Activated CD4-positive, CD25-positive, alpha-beta regulatory T cell (primary cell): ENCODE measurements around the gene CYP2F1.
A peak's percentile ranks its signal among the peaks of the same experiment; 100 is the strongest.
"Not testable (repeated sequence)": the region's sequence is repeated elsewhere in the genome, so short reads cannot be mapped to it uniquely, and the experiment has no call there.

Experiments
- DNase-seq, 4 experiments: peaks; one replicate each; lab custom pipeline; 2025; lab: John Stamatoyannopoulos, UW

CYP2F1 gene

GRCh38 chr19:41114132-41114531 lies at the start of gene CYP2F1:
Gene CYP2F1, plus strand, starts transcription at chr19:41114432. Its CDS starts 1,757 bp downstream, at chr19:41116189.
- no peak for DNase-seq

- DNase-seq: no peak
Observed at GRCh38 chr19:41064974-41065569, 49.2 kb upstream of the CYP2F1 start.

- DNase-seq: no peak
Observed at GRCh38 chr19:41076286-41076685, 37.9 kb upstream of the CYP2F1 start.

GRCh38 chr19:41083516-41083915 lies 30.7 kb upstream of the CYP2F1 start:
- no peak for DNase-seq

- DNase-seq: no peak
Observed at GRCh38 chr19:41085748-41086415, 28.4 kb upstream of the CYP2F1 start.

GRCh38 chr19:41088151-41088550 lies 26.1 kb upstream of the CYP2F1 start, which contains the start of gene CYP2A13:
Gene CYP2A13, plus strand, starts transcription at chr19:41088451. Its CDS starts 21 bp downstream, at chr19:41088472.
- no peak for DNase-seq

- DNase-seq: no peak
Observed at GRCh38 chr19:41089959-41090358, 24.3 kb upstream of the CYP2F1 start.

GRCh38 chr19:41095703-41096102 lies 18.5 kb upstream of the CYP2F1 start:
- DNase-seq: no peak

GRCh38 chr19:41096353-41096752 lies 17.9 kb upstream of the CYP2F1 start:
- no peak for DNase-seq

- no peak for DNase-seq
Observed at GRCh38 chr19:41097302-41097701, 16.9 kb upstream of the CYP2F1 start.

- no peak for DNase-seq
Observed at GRCh38 chr19:41098762-41099161, 15.5 kb upstream of the CYP2F1 start.

- DNase-seq: not testable (repeated sequence)
Observed at GRCh38 chr19:41102210-41102609, 12.0 kb upstream of the CYP2F1 start.

- no peak for DNase-seq
Observed at GRCh38 chr19:41106177-41106576, 8.1 kb upstream of the CYP2F1 start.

- DNase-seq: no peak
Observed at GRCh38 chr19:41111296-41111695, 2.9 kb upstream of the CYP2F1 start.

GRCh38 chr19:41111750-41112295 lies 2.4 kb upstream of the CYP2F1 start:
- DNase-seq: no peak

- DNase-seq: no peak
Observed at GRCh38 chr19:41112728-41113290, 1.4 kb upstream of the CYP2F1 start.

- no peak for DNase-seq
Observed at GRCh38 chr19:41116261-41116660, 2.0 kb downstream of the CYP2F1 start.

GRCh38 chr19:41120929-41121911 lies 7.0 kb downstream of the CYP2F1 start:
- peak in 1 of 4 experiments; percentile 23 for DNase-seq

GRCh38 chr19:41122846-41123245 lies 8.6 kb downstream of the CYP2F1 start:
- not testable (repeated sequence) for DNase-seq

GRCh38 chr19:41123716-41124294 lies 9.6 kb downstream of the CYP2F1 start:
- no peak for DNase-seq

GRCh38 chr19:41126765-41127203 lies 12.6 kb downstream of the CYP2F1 start:
- not testable (repeated sequence) for DNase-seq
